Stomach (tissue), 9 donors: ENCODE measurements around the gene CD1E. TPM values are rescaled to one million over a fixed set of nuclear protein-coding genes. Genes with fewer than 3 reads are reported as not detected.

Experiments used
- DNase-seq, 2 donors: peaks; one replicate each; pipeline versions ENCODE4 v3.0.0 to v3.0.0-alpha.2; 2013 to 2019
- H3K27ac ChIP-seq, 5 donors: fragments of 200-600 bp in 4 of 5; sonication (generic) in 4 of 5; one replicate each; pipeline ENCODE4 v1.5.1; 2013 to 2019; ENCODE audit warnings: mild to moderate bottlenecking in 1 of 5, moderate library complexity in 1 of 5
- H3K27me3 ChIP-seq, 3 donors: fragments of 200-600 bp; sonication (generic); one replicate each; pipeline ENCODE4 v1.5.1; 2017 to 2019; ENCODE audit warnings: mixed run types in 1 of 3
- H3K36me3 ChIP-seq, 4 donors: fragments of 200-600 bp; sonication (generic); 1 replicate in 3 of 4; 2 replicates in 1 of 4; pipeline ENCODE4 v1.5.1; 2016 to 2019
- H3K4me1 ChIP-seq, 4 donors: fragments of 200-600 bp; sonication (generic); one replicate each; pipeline ENCODE4 v1.5.1; 2016 to 2019
- H3K4me3 ChIP-seq, 4 donors: fragments of 200-600 bp; sonication (generic) in 3 of 4; one replicate each; pipeline ENCODE4 v1.5.1; 2016 to 2019; ENCODE audit warnings: mild to moderate bottlenecking in 1 of 4
- H3K9me3 ChIP-seq, 4 donors: fragments of 200-600 bp; sonication (generic); one replicate each; pipeline ENCODE4 v1.5.1; 2016 to 2019
- EP300 ChIP-seq: sonication (generic); formaldehyde crosslinking; IDR thresholded peaks from one replicate; pipeline ENCODE4 v1.6.1; 2017; ENCODE audit warnings: antibody characterized with exemption
- POLR2A ChIP-seq, 4 donors: fragments of 450-650 bp; IDR thresholded peaks; one replicate each; pipeline ENCODE4 v1.6.1; 2016; ENCODE audit warnings: antibody characterized with exemption in 4 of 4, control low read depth in 2 of 4, mild to moderate bottlenecking in 1 of 4, moderate library complexity in 1 of 4
- POLR2AphosphoS5 ChIP-seq, 3 donors: sonication (generic); formaldehyde crosslinking; IDR thresholded peaks; one replicate each; pipeline ENCODE4 v1.6.1; 2016; ENCODE audit warnings: antibody characterized with exemption in 3 of 3
- WGBS, 5 donors: extraction: QIAGEN DNeasy Blood & Tissue Kit in 3 of 5; methylation state at CpG; one replicate each; pipeline versions ENCODE4 v1.1.5 to v1.1.7; 2013 to 2018; 5-methylcytosine and 5-hydroxymethylcytosine counted together
- intact Hi-C: fragments of 100-400 bp; cut with DNase I; formaldehyde crosslinking; loops from one replicate; pipeline ENCODE4 v1.15.1; 2023; ENCODE audit warnings: low total_unique reads
- polyA plus RNA-seq, 3 donors: library from polyadenylated mRNA; stranded (reverse); fragments of 200-250 nt; gene quantifications; one replicate each; pipeline ENCODE4 v1.2.3, GENCODE V29; 2013
- total RNA-seq, 5 donors: library from RNA; depleted of rRNA; stranded (reverse); fragments of >200 nt; gene quantifications; one replicate each; pipeline versions ENCODE4 v1.1.0 to v1.2.3, GENCODE V29; 2014 to 2016
- TF ChIP-seq, protein P1 (sequence below), 7 experiments: fragments of 450-650 bp in 4 of 7; fragments of 200-600 bp in 3 of 7; sonication (generic) in 3 of 7; IDR thresholded peaks; one replicate each; pipeline ENCODE4 v1.5.1; 2016 to 2019; ENCODE audit warnings: antibody characterized with exemption in 7 of 7, control low read depth in 2 of 7, mild to moderate bottlenecking in 1 of 7
- donor health status: healthy with polysubstance abuse.
- donor health status: Bipolar disorder and iron deficiency.
- donor health status: healthy.

The CD1E gene
- total and polyA plus RNA-seq, 8 donors: 0.53 to 0.92 TPM; not detected in 6

DNA sequence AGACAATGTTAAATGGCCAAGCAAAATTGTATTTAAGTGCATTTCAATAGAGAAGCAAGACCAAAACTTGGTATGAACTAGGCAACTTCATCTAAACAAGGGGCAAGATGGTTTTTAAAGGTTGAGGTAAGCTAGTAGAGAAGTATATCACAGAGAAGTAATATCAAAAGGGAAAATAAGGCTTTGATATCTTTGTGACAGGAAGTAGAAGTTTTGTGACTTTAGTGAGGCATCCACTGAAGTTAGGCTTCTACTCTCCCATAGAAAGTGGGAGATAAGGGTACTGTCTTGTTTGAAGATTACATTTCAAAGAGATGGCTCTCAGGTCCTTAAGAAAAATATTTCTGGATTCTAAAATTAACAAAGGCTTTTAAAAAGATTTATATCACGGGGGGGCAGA lies 36.6 kb downstream of the CD1E start:
- no peaks in the 10 kb centered on the region for H3K27me3 ChIP-seq
- TF ChIP-seq POLR2AphosphoS5 (IDR thresholded peaks at IDR 0.05) (no peak), POLR2A (IDR thresholded peaks at IDR 0.05) (no peak), EP300 (no peak)
- TF ChIP-seq, protein P1, sequence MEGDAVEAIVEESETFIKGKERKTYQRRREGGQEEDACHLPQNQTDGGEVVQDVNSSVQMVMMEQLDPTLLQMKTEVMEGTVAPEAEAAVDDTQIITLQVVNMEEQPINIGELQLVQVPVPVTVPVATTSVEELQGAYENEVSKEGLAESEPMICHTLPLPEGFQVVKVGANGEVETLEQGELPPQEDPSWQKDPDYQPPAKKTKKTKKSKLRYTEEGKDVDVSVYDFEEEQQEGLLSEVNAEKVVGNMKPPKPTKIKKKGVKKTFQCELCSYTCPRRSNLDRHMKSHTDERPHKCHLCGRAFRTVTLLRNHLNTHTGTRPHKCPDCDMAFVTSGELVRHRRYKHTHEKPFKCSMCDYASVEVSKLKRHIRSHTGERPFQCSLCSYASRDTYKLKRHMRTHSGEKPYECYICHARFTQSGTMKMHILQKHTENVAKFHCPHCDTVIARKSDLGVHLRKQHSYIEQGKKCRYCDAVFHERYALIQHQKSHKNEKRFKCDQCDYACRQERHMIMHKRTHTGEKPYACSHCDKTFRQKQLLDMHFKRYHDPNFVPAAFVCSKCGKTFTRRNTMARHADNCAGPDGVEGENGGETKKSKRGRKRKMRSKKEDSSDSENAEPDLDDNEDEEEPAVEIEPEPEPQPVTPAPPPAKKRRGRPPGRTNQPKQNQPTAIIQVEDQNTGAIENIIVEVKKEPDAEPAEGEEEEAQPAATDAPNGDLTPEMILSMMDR (IDR thresholded peaks at IDR 0.05): no peak
- DNase-seq: no peak
- H3K4me3 ChIP-seq: no peak overlapping the region
- no peaks in the 10 kb centered on the region for H3K36me3 ChIP-seq
- 22 to 42% (median 33%) methylated on average over 1 of the region's 1 CpG for WGBS, 5 donors
- no peaks in the 10 kb centered on the region for H3K4me1 ChIP-seq
- H3K27ac ChIP-seq: no peak overlapping the region
- peaks cover 0 to 5% (median 0%) of the 10 kb centered on the region in 4 donors for H3K9me3 ChIP-seq
- intact Hi-C loops: no loop called here

- no peak overlapping the region for H3K4me3 ChIP-seq
- TF ChIP-seq EP300: no peak
- TF ChIP-seq POLR2A (IDR thresholded peaks at IDR 0.05): no peak
- no peak for TF ChIP-seq POLR2AphosphoS5 (IDR thresholded peaks at IDR 0.05)
- TF ChIP-seq, protein P1 (IDR thresholded peaks at IDR 0.05): no peak
- H3K27me3 ChIP-seq: no peaks in the 10 kb centered on the region
- no peaks in the 10 kb centered on the region for H3K36me3 ChIP-seq
- no peak for DNase-seq
- peaks cover 0 to 5% (median 0%) of the 10 kb centered on the region in 4 donors for H3K9me3 ChIP-seq
- H3K4me1 ChIP-seq: no peaks in the 10 kb centered on the region
- no peak overlapping the region for H3K27ac ChIP-seq
- intact Hi-C loops: no loop called here
Observed at GRCh38 chr1:158391099-158391498, 37.4 kb downstream of the CD1E start.

DNA sequence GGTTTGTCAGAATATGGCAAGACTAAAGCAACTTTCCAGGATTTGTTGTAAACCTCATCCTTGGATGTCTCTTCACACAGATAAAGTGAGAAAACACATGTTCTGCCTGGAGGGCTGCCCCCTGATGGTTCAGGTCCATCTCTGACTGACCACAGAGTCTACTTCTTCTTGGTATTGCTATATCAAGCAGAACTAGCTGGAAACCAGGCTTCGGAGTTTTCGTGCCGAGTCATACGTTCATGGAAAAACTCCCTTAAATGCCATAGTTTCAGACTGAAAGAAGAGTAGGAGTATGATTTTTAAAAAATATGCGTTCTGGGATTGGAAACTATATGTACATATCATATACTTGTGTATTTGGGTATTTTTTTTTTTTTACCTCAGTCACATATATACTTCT lies 39.8 kb downstream of the CD1E start:
- H3K4me1 ChIP-seq: no peaks in the 10 kb centered on the region
- no peak overlapping the region for H3K27ac ChIP-seq
- H3K27me3 ChIP-seq: no peaks in the 10 kb centered on the region
- intact Hi-C loops: no loop called here
- H3K36me3 ChIP-seq: no peaks in the 10 kb centered on the region
- no peak for DNase-seq
- H3K9me3 ChIP-seq: no peaks in the 10 kb centered on the region
- TF ChIP-seq POLR2A (IDR thresholded peaks at IDR 0.05) (no peak), EP300 (no peak), POLR2AphosphoS5 (IDR thresholded peaks at IDR 0.05) (no peak)
- TF ChIP-seq, protein P1 (IDR thresholded peaks at IDR 0.05): no peak
- H3K4me3 ChIP-seq: no peak overlapping the region
- WGBS, 5 donors: 88 to 93% (median 92%) methylated on average over 5 of the region's 5 CpGs

DNA sequence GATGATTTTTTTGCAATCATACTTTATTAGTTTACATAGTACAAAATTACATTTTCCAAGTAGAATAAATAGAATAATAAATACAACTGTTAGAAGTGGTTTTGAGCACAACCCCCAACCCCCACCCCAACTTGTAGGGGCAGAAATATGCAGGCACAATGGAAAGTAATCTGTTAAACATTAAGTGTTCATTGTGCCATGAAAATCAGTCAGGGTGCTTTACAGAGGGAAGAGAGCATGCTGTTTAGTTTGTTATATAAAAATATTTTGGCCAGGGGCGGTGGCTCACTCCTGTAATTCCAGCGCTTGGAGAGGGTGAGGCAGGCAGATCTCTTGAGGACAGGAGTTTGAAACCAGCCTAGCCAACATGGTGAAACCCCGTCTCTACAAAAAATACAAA lies 43.0 kb downstream of the CD1E start:
- TF ChIP-seq, protein P1 (IDR thresholded peaks at IDR 0.05): no peak
- no peak for TF ChIP-seq POLR2A (IDR thresholded peaks at IDR 0.05)
- no peak for TF ChIP-seq EP300
- no peak for TF ChIP-seq POLR2AphosphoS5 (IDR thresholded peaks at IDR 0.05)
- no peak overlapping the region for H3K27ac ChIP-seq
- no peaks in the 10 kb centered on the region for H3K27me3 ChIP-seq
- intact Hi-C loops: no loop called here
- no peak overlapping the region for H3K4me3 ChIP-seq
- no peaks in the 10 kb centered on the region for H3K36me3 ChIP-seq
- DNase-seq: no peak
- 85 to 94% (median 91%) methylated on average over 3 of the region's 3 CpGs for WGBS, 5 donors
- H3K4me1 ChIP-seq: no peaks in the 10 kb centered on the region
- H3K9me3 ChIP-seq: no peaks in the 10 kb centered on the region
